ENCODE results near the gene MYO5C.
"Not testable (repeated sequence)": the region's sequence is repeated elsewhere in the genome, so short reads cannot be mapped to it uniquely, and the experiment has no call there.

MYO5C gene

GRCh38 chr15:52238989-52239525 is 56.5 kb downstream of the MYO5C start:
- not testable (repeated sequence) for DNase-seq

DNA sequence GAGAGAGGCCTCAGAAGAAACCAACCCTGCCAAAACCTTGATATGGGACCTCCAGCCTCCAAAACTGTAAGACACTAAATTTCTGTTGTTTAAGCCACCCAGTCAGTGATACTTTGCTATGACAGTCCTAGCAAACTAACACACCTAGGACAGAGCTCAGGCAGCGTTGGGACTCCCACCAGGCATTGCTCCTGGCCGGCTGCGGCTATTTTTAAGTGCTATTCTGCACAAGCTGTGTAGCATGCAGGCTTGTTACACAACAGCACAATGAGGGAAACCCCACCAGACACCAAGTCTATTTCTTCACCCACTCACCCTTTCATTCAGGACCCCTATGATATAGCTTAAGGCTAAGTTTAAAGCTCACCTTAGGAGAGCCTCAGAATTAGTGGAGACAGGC is 57.5 kb downstream of the MYO5C start:
- DNase-seq = no peak

DNA sequence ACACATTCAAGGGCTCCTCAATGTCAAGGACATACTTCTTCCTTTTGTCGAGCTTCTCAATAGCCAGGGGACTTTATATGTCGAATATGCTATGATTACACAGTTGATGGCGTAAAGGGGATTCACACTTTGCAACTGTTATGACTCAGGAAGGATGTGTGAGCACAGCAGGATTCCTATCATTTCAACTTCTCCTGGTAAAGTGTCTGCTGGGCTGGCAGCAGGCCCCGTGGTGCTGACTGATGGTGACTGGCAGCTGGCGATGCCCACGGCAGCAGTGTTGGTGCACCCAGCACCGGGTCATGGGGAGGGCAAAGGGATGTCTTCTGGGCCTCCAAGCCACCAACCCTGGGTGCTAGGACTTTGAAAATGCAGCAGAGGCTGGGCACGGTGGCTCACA is 59.6 kb downstream of the MYO5C start:
- no peak for DNase-seq

GRCh38 chr15:52234596-52235541 is 60.7 kb downstream of the MYO5C start:
- peak; percentile 28 to 40 for DNase-seq

GRCh38 chr15:52233405-52233804 is 62.2 kb downstream of the MYO5C start:
- no peak for DNase-seq

GRCh38 chr15:52232327-52232726 is 63.3 kb downstream of the MYO5C start:
- no peak for DNase-seq

- DNase-seq = no peak
Measured at GRCh38 chr15:52230073-52230472, 65.5 kb downstream of the MYO5C start.

GRCh38 chr15:52228921-52229320 is 66.7 kb downstream of the MYO5C start:
- no peak for DNase-seq

DNA sequence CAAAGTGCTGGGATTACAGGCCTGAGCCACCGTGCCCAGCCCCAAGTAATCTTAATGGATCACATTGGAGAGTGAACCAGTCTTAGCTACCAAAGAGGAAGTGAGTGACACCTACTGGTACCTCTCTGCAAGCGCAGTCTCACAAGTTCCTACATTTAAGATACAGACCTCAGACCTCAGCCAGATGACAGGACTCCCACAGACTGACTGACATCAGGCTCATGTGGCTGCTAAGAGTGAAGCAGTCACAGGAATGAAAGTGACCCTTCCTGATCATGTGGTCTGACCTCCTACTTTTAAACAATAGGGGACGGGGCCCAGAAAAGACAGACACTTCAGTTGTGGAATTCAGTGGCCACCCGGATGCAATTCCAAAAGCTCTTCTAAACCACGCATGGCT is 68.1 kb downstream of the MYO5C start:
- peak; percentile 70 to 75 for DNase-seq

- no peak for DNase-seq
Measured at GRCh38 chr15:52225230-52225629, 70.4 kb downstream of the MYO5C start.

DNA sequence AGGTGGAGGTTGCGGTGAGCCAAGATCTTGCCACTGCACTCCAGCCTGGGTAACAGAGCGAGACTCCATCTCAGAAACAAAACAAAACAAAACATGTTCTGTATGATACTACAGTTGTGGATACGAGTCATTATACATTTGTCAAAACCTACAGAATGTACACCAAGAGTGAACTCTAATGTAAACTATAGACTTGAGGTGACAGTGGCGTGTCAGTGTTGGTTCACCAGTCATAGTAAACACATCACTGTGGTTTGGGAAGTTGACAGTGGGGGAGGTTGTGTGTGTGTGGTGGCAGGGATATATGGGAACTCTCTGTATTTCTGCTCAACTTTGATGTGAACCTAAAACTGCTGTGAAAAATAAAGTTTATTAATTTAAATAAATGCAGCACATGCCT is 71.4 kb downstream of the MYO5C start:
- peak in 1 of 2 experiments; percentile 19 for DNase-seq

DNA sequence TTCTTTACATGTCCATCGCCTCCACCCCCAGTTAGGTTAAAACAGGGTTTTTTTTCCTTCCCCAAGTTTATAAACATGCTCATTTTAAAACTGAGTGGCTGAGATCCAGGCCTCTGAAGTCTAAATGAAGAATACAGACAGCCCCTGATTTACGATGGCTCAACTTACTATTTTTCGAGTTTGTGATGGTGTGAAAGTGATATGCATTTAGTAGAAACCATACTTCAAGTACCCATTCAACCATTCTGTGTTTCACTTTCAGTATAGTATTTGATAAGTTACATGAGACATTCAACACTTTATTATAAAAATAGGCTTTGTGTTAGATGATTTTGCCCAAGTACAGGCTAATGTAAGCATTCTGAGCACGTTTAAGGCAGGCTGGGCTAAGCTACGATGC is 73.9 kb downstream of the MYO5C start:
- DNase-seq = no peak

GRCh38 chr15:52220937-52221660 is 74.5 kb downstream of the MYO5C start:
- no peak for DNase-seq

- DNase-seq = no peak
Measured at GRCh38 chr15:52220251-52220650, 75.4 kb downstream of the MYO5C start.

DNA sequence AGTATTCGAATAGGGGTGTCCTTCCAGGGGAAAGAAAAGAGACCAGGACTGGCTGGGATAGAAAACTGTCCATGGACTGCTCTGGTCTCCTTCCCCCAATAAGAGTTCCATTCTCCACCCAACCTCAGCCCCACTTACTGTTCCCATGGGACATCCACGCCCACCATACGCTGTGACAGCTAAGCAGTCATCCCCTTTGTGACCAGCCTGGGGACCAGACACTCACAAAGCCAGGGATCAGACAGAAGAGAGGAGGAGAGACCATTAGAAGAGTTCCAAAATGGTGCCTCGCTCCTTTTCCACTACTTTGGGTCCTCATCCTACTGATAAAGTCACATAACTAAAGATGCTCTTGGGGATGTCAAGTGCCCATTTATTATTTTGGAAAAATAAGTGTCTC is 76.8 kb downstream of the MYO5C start:
- no peak for DNase-seq

DNA sequence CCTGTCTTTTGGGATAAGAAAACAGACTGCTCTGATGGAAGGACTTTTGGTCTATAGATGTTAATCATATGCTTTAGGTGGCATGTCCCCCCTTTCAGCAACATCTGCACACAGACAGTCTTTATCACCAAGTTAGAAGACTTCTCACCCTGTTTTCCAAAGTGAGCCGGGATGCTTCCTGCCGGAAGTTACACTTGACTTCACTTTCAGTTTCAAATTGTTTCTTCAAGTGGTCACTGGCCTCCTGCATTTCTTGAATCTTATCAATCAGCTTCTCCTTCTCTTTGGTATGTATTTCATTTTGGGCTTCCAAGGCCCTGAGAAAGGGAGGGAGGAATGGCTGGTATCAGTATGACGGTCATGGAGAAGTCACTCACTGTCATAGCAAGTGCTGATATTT is 77.2 kb downstream of the MYO5C start:
- no peak for DNase-seq

DNA sequence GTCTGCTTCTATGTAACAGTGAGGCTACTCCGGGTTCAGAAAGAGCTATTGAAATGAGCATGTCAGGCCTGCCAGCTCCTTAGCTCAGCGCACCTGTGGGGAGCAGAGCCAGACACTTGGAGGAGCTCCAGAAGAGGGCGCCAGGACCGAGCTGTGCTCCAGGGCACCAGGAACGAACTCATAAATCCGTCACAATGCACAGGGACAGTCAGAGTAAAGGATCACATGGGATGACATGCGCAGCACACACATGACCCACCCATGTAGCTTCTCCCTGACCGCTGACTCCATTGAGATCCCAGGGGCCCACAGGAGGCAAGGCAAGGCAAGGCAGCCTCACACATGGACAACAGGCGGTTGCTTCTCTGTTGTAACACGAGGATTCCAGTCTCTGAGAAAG is 78.4 kb downstream of the MYO5C start:
- peak; percentile 38 to 40 for DNase-seq

GRCh38 chr15:52214553-52214952 is 81.1 kb downstream of the MYO5C start:
- DNase-seq = no peak

- DNase-seq = no peak
Measured at GRCh38 chr15:52213206-52213605, 82.4 kb downstream of the MYO5C start.

- DNase-seq = peak; percentile 82 to 86
Measured at GRCh38 chr15:52208306-52208946, 87.2 kb downstream of the MYO5C start.

DNA sequence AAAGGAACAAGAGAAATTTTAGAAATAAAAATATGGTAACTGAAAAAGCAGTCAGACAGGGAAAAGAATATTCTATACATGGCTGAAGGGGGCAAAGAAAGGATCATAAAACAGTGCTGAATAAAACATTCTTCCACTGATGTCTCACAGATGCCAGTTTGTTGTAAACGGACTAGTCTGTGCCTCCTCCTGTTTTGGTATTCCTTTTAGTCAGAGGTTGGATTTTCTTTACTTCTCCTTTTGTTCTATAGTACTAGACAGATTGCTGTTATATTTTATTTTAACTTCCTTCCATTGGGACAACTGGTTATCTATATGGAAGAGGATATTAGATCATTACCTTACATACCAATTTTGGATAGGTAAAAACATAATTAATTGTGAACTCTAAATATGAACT is 88.4 kb downstream of the MYO5C start:
- no peak for DNase-seq

GRCh38 chr15:52206446-52206845 is 89.2 kb downstream of the MYO5C start:
- DNase-seq = no peak

GRCh38 chr15:52204657-52205056 is 90.9 kb downstream of the MYO5C start:
- no peak for DNase-seq

All from activated CD4-positive, alpha-beta T cell treated with anti-CD3 and anti-CD28 coated beads, Interleukin-2, amount 50 U/mL, for 48 hours (primary cell).